ENCODE measurements around the gene ICAM3.

Gene ICAM3

DNA sequence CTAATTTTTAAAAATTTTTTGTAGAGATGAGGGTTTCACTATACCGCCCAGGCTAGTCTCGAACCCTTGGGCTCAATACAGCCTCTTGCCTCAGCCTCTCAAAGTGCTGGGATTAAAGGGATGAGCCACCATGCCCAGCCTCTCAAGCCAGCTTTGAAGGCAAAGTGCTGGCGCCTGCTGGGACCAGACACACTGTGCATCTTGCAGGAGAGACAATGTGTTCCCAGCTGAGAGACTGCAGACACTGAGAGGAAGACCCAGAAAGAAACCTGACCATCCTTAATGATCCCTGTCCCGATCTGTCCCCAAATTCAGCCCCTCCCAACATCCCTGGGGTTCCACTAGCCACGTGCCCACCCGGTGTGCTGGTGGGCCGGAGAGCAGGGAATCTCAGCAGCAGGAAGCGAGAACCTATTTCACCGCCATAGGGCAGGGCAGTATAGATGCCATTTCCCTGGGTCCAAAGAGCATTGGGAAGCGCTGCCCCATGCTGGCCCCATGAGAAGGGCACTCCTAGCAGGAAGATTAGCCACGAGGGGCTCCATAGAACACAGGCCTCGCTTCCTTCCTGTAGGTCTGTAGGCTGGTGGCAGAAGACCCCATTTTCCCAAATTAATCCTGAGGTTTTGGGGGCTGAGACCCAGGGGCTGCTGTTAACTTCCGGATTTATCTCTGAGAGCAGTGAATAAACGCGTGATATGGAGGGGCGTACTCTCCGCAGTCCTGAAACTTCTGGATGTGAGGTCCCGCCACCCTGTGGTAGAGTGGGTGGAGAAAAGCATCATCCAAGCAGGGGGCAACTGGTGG lies 7.1 kb downstream of the ICAM3 start:
- TF ChIP-seq GATA3 (IDR thresholded peaks at IDR 0.05; ENCODE audit: low read depth, low read length) (no peak), GATA2 (IDR thresholded peaks at IDR 0.05; ENCODE audit: low read depth, low read length) (no peak)

DNA sequence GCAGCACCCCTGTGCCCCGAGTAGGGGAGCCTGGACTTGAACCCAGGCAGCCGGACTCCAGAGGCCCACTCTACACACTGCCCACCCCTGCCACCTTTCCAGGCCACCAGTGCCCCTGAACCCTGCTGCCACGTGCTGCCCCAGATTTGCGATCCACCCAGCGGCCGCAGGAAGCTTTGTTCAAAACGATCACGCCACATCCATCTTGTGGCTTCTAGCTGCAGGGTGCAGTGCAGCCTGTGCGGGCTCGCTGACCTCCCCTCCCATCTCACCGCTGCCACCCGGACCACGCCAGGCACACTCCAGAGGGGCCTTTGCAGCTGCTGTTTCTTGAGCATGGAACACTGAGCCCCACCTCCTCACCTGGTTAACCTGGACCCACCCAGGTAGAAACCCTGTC lies 9.9 kb downstream of the ICAM3 start:
- no peak for TF ChIP-seq GATA2 (IDR thresholded peaks at IDR 0.05; ENCODE audit: low read depth, low read length)
- TF ChIP-seq GATA3 (IDR thresholded peaks at IDR 0.05; ENCODE audit: low read depth, low read length), result no peak

DNA sequence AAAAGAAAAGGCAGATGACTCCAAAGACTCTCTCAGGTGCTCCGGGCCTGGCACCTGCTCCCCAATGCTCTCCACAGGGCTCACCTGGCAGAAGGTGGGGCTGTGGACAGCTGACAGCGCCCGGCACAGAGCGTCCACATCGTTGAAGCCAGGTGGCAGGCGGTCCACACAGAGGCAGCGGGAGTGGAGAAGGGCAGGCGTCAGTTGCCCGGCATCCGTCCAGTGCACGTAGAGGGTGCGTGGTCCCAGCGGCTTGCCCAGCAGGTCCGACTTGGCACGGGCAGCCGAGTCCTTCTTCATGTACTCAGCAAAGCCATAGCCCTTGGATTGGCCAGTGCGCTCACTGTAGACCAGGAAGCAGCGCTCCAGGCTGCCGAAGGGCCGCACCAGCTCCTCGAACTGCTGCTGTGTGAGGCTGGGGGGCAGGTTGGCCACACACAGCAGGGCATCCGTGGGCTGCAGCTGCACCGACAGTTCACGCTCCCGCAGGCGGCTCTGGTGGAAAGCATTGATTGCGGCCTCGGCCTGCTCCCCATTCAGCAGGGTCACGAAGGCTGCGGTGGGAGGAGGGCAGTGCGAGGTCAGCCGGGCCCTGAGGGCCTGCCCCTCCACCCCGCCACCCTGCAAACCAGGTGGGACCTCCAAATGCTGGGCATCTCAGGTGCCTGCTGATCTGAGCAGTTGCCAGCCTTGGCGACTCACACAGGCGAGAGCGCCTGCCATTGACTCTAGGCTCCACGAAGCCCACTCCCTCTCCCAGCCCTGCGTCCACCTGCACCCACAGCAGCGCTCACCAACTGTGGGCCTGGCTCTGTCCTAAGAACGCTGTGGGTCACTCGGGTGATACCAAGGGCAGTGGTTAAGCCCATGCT lies 10.6 kb downstream of the ICAM3 start:
- TF ChIP-seq GATA3 (IDR thresholded peaks at IDR 0.05; ENCODE audit: low read depth, low read length) (no peak), GATA2 (IDR thresholded peaks at IDR 0.05; ENCODE audit: low read depth, low read length) (no peak)

DNA sequence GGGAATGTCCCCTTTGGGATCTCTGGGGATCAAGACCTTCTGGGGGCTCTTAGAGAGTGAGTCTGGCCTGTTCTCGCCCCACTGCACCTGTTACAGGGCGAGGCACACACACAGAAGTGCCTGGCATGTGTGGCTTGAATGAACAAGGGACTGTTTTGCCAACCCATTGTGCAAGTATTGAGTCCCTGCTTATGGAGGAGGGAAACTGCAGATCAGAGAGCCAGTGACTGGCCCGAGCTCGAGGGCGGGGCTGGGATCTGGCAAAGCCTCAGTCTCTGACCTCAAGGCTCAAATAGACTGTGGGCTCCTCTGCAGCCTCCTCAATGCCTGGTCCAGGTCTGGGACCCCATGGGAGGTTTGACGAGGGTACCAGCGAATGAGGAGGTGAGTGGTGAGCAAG lies 11.6 kb downstream of the ICAM3 start:
- TF ChIP-seq GATA3 (IDR thresholded peaks at IDR 0.05; ENCODE audit: low read depth, low read length) (no peak), GATA2 (IDR thresholded peaks at IDR 0.05; ENCODE audit: low read depth, low read length) (no peak)

DNA sequence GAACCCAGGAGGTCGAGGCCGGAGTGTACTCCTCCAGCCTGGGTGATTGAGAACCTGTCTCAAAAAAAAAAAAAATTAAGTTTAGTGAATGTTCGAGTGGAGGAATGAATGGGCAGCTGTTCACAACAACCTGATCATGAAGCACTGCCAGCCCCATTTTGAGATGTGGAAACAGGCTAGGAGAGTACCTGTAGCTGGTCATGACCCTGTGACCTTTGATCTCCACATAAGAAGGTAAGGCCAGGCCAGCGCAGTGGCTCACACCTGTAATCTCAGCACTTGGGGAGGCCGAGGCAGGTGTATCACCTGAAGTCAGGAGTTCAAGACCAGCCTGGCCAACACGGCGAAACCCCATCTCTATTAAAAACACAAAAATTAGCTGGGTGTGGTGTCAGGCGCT lies 13.7 kb downstream of the ICAM3 start:
- TF ChIP-seq GATA3 (IDR thresholded peaks at IDR 0.05; ENCODE audit: low read depth, low read length) (no peak), GATA2 (IDR thresholded peaks at IDR 0.05; ENCODE audit: low read depth, low read length) (no peak)

DNA sequence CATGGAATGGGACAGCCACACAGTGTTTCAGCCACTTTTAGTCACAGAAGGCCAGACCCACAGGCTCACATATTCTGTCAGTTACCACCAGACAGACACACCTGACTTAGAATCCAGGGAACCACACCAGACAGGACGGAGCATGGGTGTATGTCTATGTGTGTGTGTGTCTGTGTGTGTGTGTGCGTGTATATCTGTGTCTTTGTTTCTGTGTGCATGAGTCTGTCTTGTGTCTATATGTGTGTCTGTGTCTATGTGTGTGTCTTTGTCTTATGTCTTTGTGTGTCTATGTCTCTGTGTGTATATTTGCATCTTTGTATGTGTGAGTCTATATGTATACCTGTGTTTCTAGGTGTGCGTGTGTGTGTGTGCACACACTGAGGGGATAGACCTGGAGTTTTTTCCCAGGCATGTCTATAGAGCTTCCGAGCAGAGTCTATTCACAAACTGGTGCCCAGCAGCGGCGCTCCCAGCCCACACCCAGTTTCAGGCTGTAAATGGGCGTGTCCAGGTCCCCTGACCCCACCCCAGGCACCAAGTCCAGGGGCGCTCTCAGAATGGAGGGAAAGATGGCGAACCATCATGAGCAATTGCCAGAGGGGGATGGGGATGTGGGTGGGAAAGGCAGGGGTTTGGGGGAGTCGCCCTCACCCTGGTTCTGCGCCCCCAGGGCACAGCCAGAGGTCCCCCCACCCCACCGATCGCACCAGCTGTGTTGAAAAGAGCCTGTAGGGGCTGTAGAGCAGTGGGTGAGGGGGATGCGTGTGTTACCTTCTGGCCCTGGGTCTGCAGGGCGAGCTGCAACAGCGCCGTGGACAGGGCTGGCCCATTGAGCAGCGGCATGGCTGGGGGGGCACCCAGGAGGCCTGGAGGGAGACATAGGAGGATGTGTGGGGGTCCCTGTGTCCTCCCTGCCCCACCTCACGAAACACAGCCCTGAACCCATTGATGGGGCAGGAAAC lies 17.3 kb downstream of the ICAM3 start:
- TF ChIP-seq GATA3 (IDR thresholded peaks at IDR 0.05; ENCODE audit: low read depth, low read length) (no peak), GATA2 (IDR thresholded peaks at IDR 0.05; ENCODE audit: low read depth, low read length) (no peak)

DNA sequence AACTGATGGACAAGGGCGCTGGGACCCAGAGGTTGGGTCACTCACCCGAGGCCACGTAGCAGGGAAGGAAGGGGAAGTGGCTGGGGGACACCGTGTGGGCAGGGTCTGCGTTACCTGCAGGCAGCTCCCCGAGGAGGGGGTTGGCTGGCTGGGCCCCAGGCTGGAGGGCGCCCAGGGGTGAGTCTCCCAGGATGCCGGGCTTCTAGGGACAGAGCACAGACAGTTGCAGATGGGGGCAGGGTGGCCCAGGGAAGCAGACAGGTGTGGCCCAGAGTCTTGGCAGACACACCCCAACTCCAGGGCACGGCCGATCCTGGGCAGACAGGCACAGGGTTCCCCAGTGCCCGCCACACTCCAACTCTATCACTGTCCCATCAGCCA lies 18.0 kb downstream of the ICAM3 start:
- TF ChIP-seq GATA3 (IDR thresholded peaks at IDR 0.05; ENCODE audit: low read depth, low read length), result no peak
- no peak for TF ChIP-seq GATA2 (IDR thresholded peaks at IDR 0.05; ENCODE audit: low read depth, low read length)

DNA sequence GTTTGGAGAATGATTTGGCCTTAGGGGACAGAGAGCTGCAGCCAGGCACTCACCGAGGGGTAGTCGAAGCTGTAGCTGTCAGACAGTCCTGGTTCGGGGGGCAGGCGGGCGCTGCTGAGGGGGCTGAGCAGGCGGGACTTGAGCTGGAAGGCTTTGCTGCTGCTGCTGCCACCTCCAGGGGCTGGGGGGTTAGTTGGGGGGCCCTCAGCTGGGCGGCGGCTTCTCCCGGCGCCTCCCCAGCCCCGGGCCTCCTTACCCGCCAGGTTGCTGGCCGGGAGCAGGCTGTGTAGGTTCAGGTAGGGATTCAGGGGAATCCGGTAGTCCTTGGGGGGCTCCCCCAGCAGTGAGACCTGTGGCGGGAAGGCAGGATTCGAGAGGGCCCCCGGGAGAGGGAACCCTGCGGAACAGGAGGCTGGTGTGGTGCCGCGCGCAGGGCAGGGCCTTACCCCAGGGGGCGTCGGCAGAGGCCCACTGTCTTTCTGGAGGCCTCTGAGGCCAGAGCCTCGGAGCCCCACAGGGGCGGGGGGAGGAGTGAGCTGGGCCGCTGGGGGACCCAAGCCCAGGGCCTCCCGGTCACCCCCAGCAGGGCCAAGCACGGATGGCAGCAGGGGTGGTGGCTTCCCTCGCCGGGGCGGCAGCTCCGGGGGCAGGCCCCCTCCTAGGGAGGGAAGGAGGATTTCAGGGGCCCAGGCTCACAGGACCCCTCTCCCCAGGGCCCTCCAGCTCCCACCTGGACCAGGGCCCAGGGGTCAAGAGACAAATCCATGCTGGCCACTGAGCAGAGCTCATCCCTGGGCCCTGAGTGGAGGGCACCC lies 18.6 kb downstream of the ICAM3 start:
- TF ChIP-seq GATA2 (IDR thresholded peaks at IDR 0.05; ENCODE audit: low read depth, low read length) (no peak), GATA3 (IDR thresholded peaks at IDR 0.05; ENCODE audit: low read depth, low read length) (no peak)

DNA sequence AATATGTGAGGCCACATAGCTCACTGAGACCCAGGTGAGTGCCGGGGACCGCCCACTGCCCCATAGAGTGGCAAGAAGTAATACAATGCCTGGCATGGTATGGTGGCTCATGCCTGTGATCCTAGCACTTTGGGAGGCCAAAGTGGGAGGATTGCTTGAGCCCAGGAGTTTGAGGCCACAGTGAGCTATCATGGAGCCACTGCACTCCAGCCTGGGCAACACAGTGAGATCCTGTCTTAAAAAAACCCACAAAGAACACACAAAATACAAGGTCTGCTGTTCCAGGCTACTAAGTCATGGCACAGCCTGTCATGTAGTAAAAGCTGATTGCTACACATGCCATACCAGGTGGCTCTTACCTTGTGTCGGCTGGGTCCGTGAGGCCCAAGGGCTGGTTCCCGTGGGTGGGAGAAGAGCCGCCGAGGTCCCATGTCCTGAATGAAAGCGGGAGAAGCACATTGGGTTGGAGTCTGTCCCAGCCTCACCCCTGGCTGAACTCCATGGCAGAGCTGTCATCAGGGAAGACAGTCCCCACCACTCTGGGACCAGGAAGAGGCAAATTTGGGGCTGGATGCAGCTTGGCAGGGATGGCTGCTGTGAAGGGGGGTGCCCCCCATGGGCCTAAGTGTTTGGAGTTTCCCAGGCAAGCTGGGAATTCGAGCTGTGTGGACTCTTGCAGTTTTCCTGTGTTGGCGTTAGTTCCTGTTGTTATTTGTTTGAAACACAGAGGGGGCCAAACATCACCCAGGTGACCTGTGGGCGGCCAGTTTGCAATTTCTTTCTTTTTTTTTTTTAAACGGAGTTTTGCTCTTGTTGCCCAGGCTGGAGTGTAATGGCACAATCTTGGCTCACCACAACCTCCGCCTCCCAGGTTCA lies 20.4 kb downstream of the ICAM3 start:
- no peak for TF ChIP-seq GATA2 (IDR thresholded peaks at IDR 0.05; ENCODE audit: low read depth, low read length)
- no peak for TF ChIP-seq GATA3 (IDR thresholded peaks at IDR 0.05; ENCODE audit: low read depth, low read length)

DNA sequence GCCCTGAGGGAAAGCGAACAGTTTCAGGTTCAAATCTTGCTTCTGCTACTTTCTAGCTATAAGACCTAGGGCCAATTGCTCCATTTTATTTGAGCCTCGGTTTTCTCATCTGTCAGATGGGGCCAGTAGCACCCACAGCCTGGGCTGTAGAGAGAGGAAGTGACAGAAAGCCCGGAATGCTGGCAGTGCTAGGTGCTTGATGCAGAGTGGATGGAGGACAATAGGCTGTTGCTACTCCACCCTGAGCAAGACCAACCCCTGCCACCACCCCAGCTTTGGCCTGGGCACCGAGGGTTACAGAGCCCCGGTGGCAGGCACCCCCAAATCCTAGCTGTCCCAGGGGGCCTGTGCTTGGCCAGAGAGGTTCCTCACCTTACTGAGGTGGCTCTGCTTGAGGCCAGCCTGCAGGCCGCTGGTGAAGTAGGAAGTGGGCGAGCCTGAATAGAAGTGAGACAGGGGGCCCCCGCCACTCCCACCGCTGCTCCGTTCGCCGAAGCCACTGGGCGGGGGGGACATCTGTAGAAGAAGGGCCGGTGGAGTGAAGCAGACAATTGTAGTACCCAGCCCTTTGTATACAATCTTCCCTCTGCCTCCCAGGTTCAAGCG lies 21.5 kb downstream of the ICAM3 start:
- TF ChIP-seq GATA2 (IDR thresholded peaks at IDR 0.05; ENCODE audit: low read depth, low read length) (no peak), GATA3 (IDR thresholded peaks at IDR 0.05; ENCODE audit: low read depth, low read length) (no peak)

DNA sequence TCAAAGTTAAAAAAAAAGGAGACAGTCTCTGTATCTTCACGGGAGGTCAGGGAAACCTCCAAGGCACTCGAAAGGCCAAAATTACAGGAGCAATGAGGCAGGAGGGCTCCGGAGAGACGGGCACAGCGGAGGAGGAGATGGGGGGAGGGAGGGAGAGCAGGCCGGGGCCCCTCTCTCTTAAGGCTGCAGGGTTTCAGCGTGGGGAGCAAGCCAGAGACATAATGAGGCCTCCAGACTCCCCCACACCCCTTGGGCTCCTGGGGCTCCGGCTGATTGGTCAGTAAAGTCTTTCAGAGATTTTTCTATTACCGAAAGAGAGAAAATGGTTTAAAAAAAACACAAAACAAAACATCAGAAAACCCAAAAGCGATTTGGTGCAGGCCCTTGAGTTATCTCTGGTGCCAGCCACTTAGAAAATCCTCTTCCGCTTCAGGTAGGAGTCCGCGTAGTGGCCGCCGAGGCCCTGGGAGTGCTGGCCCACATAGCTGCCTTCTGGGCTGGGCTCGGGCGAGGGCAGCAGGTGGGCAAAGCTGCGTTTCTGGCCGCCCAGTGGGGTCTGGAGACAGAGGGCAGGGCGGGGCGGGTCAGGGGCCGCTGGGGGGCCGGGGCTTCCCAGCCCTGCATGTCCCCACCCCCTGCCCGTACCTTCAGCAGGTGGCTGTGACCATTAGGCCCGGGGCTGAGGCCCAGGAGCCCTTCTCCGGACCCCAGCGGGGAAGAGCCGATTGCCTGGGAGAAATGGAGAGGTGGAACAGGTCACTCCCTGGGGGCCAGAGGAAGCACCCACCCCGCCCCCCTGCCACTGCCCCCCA lies 22.2 kb downstream of the ICAM3 start:
- TF ChIP-seq GATA3 (IDR thresholded peaks at IDR 0.05; ENCODE audit: low read depth, low read length), result no peak
- no peak for TF ChIP-seq GATA2 (IDR thresholded peaks at IDR 0.05; ENCODE audit: low read depth, low read length)

Data from SH-SY5Y (cell line).